ENCODE results near the gene SP100.
"Not testable (repeated sequence)": the region's sequence is repeated elsewhere in the genome, so short reads cannot be mapped to it uniquely, and the experiment has no call there.

Gene SP100

DNA sequence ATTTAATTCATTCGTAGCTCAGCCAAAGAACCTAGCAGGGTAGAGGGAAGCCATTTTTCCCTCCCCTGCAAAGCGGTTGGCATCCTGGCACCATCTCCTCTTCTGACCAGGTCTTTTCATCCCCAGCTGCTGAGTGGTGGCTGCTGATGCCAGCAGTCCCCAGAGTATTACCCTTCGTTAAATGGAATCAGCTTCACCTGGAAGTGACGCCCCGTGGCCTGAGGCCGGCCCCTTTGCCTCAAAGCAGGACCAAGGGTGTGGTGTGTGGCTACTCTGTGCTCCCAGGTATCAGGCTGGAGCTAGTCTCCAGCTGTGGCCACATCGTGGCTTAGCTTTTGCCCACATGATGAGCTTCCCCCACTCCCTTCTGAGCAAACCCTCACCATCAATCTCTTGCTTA lies 12.3 kb upstream of the SP100 start:
- Histone ChIP-seq H3K27ac (no peak overlapping the region), H3K9ac (ENCODE audit: insufficient read length) (no peak overlapping the region), H3K9me3 (ENCODE audit: low read depth, low read length) (no peaks in the 10 kb centered on the region), H3K4me3 (no peak overlapping the region), H3K36me3 (ENCODE audit: insufficient read depth, low read length) (no peaks in the 10 kb centered on the region)
- TF ChIP-seq FOXP2 (optimal IDR thresholded peaks at IDR 0.05; ENCODE audit: control extremely low read depth, extremely low read length, insufficient read depth): no peak
- TF ChIP-seq POLR2AphosphoS5 (IDR thresholded peaks at IDR 0.05; ENCODE audit: borderline replicate concordance, low read depth, low read length): no peak
- TF ChIP-seq EZH2 (IDR thresholded peaks at IDR 0.05): no peak
- no peak for DNase-seq (ENCODE audit: low read depth, low spot score)

DNA sequence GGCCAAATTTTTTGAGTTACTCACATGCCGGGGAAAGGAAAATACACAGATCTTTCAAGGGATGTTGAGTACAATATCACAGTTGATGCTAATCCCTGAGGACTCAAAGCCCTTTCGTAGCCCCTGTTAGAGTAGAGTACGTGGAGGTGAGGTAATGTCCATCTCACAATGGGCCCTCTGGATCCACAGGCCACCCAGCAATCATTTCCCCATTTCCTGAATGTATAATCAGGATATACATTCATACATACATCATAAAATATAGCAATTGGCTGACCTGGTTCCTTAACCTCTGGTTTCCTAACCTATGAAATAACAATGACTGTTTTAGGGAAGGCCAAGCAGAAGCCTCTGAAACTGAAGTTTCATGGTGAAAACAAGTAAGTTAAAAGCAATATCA lies 10.2 kb upstream of the SP100 start:
- Histone ChIP-seq H3K36me3 (ENCODE audit: insufficient read depth, low read length) (no peaks in the 10 kb centered on the region), H3K27ac (no peak overlapping the region), H3K9me3 (ENCODE audit: low read depth, low read length) (no peaks in the 10 kb centered on the region), H3K4me3 (no peak overlapping the region), H3K9ac (ENCODE audit: insufficient read length) (no peak overlapping the region)
- no peak for DNase-seq (ENCODE audit: low read depth, low spot score)
- TF ChIP-seq POLR2AphosphoS5 (IDR thresholded peaks at IDR 0.05; ENCODE audit: borderline replicate concordance, low read depth, low read length) (no peak), FOXP2 (optimal IDR thresholded peaks at IDR 0.05; ENCODE audit: control extremely low read depth, extremely low read length, insufficient read depth) (no peak), EZH2 (IDR thresholded peaks at IDR 0.05) (no peak)

- no peak for DNase-seq (ENCODE audit: low read depth, low spot score)
Measured at GRCh38 chr2:230408244-230408842, 7.7 kb upstream of the SP100 start.

DNA sequence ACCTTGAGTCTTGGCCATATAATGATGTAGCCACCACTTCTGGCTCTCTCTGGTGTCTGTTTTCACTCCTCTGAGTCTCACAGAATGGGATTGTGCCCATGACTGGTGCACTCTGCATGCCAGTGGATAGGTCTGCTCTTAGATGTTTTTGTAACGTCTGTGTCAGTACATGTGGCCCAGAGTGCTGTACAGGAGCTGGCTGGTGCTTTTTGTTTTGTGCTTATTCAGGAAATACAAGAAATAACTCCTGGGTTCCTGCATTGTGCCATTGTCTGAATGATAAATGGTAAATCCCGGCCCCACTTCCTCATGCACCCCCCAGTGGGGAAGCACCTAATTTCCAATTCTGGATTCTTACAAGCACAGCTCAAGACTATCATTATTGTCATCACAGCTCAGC lies 6.7 kb upstream of the SP100 start:
- H3K9ac ChIP-seq (ENCODE audit: insufficient read length); H3K27ac ChIP-seq; H3K4me3 ChIP-seq: not testable (repeated sequence)

More at GRCh38 chr2:230408244-230408842, 7.7 kb upstream of the SP100 start:
- H3K9me3 ChIP-seq (ENCODE audit: low read depth, low read length): no peaks in the 10 kb centered on the region
- H3K36me3 ChIP-seq (ENCODE audit: insufficient read depth, low read length): no peaks in the 10 kb centered on the region
- no peak overlapping the region for H3K9ac ChIP-seq (ENCODE audit: insufficient read length)
- no peak overlapping the region for H3K27ac ChIP-seq
- TF ChIP-seq POLR2AphosphoS5 (IDR thresholded peaks at IDR 0.05; ENCODE audit: borderline replicate concordance, low read depth, low read length) (no peak), EZH2 (IDR thresholded peaks at IDR 0.05) (no peak), FOXP2 (optimal IDR thresholded peaks at IDR 0.05; ENCODE audit: control extremely low read depth, extremely low read length, insufficient read depth) (no peak)
- no peak overlapping the region for H3K4me3 ChIP-seq

GRCh38 chr2:230410263-230410662 lies 5.7 kb upstream of the SP100 start:
- H3K9ac ChIP-seq (ENCODE audit: insufficient read length): no peak overlapping the region
- H3K36me3 ChIP-seq (ENCODE audit: insufficient read depth, low read length): no peaks in the 10 kb centered on the region
- no peak overlapping the region for H3K27ac ChIP-seq
- H3K4me3 ChIP-seq: no peak overlapping the region
- no peaks in the 10 kb centered on the region for H3K9me3 ChIP-seq (ENCODE audit: low read depth, low read length)
- DNase-seq (ENCODE audit: low read depth, low spot score): no peak
- TF ChIP-seq FOXP2 (optimal IDR thresholded peaks at IDR 0.05; ENCODE audit: control extremely low read depth, extremely low read length, insufficient read depth) (no peak), EZH2 (IDR thresholded peaks at IDR 0.05) (no peak), POLR2AphosphoS5 (IDR thresholded peaks at IDR 0.05; ENCODE audit: borderline replicate concordance, low read depth, low read length) (no peak)

More for the DNA sequence above, 6.7 kb upstream of the SP100 start:
- H3K9me3 ChIP-seq (ENCODE audit: low read depth, low read length); H3K36me3 ChIP-seq (ENCODE audit: insufficient read depth, low read length); DNase-seq (ENCODE audit: low read depth, low spot score): not testable (repeated sequence)

DNA sequence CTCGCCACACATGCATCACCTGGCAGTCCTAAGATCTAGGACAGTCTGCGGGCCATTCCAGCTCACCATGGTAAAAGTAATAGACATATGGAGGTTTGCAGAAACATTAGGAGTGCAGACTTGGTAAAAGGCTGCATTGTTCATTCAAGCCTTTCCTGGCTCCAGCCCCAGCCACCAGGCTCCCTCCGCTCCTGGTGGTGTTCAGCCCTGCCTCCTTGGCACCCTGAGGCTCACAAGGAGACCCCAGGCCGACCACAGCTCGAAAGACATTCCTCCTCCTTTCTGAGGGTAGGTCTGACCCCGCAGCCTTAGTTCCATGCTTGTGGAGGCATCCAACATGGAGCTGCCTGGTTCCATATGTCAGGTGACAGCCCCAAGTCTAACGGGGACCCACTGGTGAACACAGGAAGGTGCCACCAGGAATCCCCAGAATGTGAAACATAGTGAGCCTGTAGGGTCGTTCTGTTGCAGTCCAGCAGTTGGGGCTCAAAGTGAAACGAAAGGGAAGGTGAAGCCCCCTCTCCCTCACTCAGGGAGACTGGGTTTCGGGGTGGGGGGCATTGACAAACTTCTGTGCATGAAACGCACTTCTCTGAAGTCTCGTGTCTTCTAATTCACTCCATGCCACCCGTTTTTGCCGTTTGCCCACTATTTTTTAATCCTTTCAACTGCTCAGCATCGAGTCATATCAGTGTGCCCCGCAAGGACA lies 5.0 kb upstream of the SP100 start:
- Histone ChIP-seq H3K27ac (no peak overlapping the region), H3K9me3 (ENCODE audit: low read depth, low read length) (no peaks in the 10 kb centered on the region), H3K9ac (ENCODE audit: insufficient read length) (no peak overlapping the region), H3K36me3 (ENCODE audit: insufficient read depth, low read length) (no peaks in the 10 kb centered on the region), H3K4me3 (peak overlapping the region; percentile 72)
- TF ChIP-seq FOXP2 (optimal IDR thresholded peaks at IDR 0.05; ENCODE audit: control extremely low read depth, extremely low read length, insufficient read depth) (no peak), POLR2AphosphoS5 (IDR thresholded peaks at IDR 0.05; ENCODE audit: borderline replicate concordance, low read depth, low read length) (no peak), EZH2 (IDR thresholded peaks at IDR 0.05) (no peak)
- DNase-seq (ENCODE audit: low read depth, low spot score): no peak

- H3K9me3 ChIP-seq (ENCODE audit: low read depth, low read length): no peaks in the 10 kb centered on the region
- no peak for DNase-seq (ENCODE audit: low read depth, low spot score)
- peak overlapping the region; percentile 47 for H3K9ac ChIP-seq (ENCODE audit: insufficient read length)
- H3K4me3 ChIP-seq: peak overlapping the region; percentile 72
- H3K27ac ChIP-seq: no peak overlapping the region
- no peaks in the 10 kb centered on the region for H3K36me3 ChIP-seq (ENCODE audit: insufficient read depth, low read length)
- TF ChIP-seq POLR2AphosphoS5 (IDR thresholded peaks at IDR 0.05; ENCODE audit: borderline replicate concordance, low read depth, low read length) (no peak), EZH2 (IDR thresholded peaks at IDR 0.05) (no peak), FOXP2 (optimal IDR thresholded peaks at IDR 0.05; ENCODE audit: control extremely low read depth, extremely low read length, insufficient read depth) (no peak)
Measured at GRCh38 chr2:230411570-230412370, 4.2 kb upstream of the SP100 start.

GRCh38 chr2:230412371-230412711 lies 3.7 kb upstream of the SP100 start:
- Histone ChIP-seq H3K4me3 (peak overlapping the region; percentile 72; the same call in 1 of the 2 replicates), H3K9ac (ENCODE audit: insufficient read length) (no peak overlapping the region), H3K27ac (no peak overlapping the region), H3K36me3 (ENCODE audit: insufficient read depth, low read length) (no peaks in the 10 kb centered on the region), H3K9me3 (ENCODE audit: low read depth, low read length) (no peaks in the 10 kb centered on the region)
- TF ChIP-seq FOXP2 (optimal IDR thresholded peaks at IDR 0.05; ENCODE audit: control extremely low read depth, extremely low read length, insufficient read depth) (no peak), EZH2 (IDR thresholded peaks at IDR 0.05) (no peak), POLR2AphosphoS5 (IDR thresholded peaks at IDR 0.05; ENCODE audit: borderline replicate concordance, low read depth, low read length) (no peak)
- DNase-seq (ENCODE audit: low read depth, low spot score): no peak

Measured in SK-N-MC (cell line).